ENCODE measurements around the gene C2orf81. TPM values are rescaled to one million over a fixed set of nuclear protein-coding genes. Genes with fewer than 3 reads are reported as not detected.
A peak's percentile ranks its signal among the peaks of the same experiment; 100 is the strongest.
"Not testable (repeated sequence)": the region's sequence is repeated elsewhere in the genome, so short reads cannot be mapped to it uniquely, and the experiment has no call there.

C2orf81 gene
- polyA plus RNA-seq, 6 donors from 2014 or later, result 3.7 to 8.8 (median 7.6) TPM

DNA sequence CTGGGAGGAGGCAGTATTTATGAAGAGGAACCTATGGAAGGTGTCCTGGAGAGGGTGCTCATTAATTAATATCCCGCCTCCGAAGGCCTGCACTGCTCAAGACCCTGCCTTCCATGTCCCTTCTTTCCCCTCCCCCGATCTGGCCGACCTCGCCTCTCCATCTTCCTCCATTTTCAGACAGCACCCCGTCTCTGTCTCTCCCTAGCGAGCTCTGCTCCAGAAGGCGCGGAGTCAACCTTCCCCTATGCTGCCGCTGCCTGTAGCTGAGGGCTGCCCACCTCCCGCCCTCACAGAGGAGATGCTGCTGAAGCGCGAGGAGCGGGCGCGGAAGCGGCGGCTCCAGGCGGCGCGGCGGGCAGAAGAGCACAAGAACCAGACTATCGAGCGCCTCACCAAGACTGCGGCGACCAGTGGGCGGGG, 35.7 kb upstream of the C2orf81 start:
- Mint-ChIP-seq H3K27ac (peak overlapping the region; percentile 98 to 100 (median 99)), H3K27me3 (no peaks in the 10 kb centered on the region), H3K4me3 (peak overlapping the region; percentile 94 to 100 (median 99)), H3K9me3 (peaks cover 0 to 1% (median 0%) of the 10 kb centered on the region in 7 donors), H3K4me1 (peaks cover 45 to 63% (median 59%) of the 10 kb centered on the region in 3 donors), H3K36me3 (no peaks in the 10 kb centered on the region)
- no peak for DNase-seq
- ATAC-seq (ENCODE audit: low read depth in 2 of 2), result no peak

DNA sequence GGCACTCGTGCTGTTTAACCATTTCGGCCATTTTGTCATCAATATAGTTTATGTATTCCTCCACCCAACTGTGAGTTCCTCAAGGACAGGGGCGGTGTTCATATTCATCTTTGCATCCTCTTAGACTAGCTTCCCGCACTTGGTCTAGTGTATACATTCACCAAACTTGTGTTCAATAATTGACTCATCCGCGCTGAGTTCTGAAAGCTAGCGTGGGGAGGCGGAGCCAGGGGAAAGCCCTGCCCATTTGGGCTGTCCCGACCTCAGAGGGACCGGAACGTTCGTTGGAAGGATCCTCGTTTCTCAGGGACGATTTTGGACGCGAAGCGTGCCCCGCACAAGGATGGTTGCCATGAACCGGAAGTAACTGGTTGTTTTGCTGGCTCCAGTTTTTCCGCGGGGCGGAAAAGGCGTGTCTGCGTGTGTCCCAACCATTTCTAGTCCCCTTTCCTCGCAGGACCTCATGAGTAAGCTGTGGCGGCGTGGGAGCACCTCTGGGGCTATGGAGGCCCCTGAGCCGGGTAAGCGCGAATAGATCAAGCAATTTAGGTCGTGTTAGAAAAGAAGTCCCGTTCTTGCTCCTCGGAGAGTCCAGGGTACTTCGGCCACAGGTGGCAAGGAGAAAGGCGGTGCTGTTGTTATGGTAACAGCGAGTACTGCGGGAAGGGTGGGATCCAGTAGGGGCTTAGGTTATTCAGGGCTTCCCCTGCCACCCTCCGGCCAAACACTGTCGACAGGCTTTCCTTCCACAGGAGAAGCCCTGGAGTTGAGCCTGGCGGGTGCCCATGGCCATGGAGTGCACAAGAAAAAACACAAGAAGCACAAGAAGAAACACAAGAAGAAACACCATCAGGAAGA, 33.5 kb upstream of the C2orf81 start, which contains the start of gene INO80B:
INO80B (plus strand) TSS at position 434 of the 858 bp plus-strand sequence; CDS start at position 464, 30 bp downstream.
- Mint-ChIP-seq H3K27ac (peak within 1 kb of the TSS; percentile 95 to 99 (median 99)), H3K36me3 (no peaks in the 10 kb centered on the region), H3K4me3 (peak within 1 kb of the TSS; percentile 94 to 100 (median 99)), H3K4me1 (peaks cover 43 to 52% (median 51%) of the 10 kb centered on the region in 3 donors), H3K27me3 (no peaks in the 10 kb centered on the region), H3K9me3 (peaks cover 0 to 1% (median 0%) of the 10 kb centered on the region in 7 donors)
- ATAC-seq (ENCODE audit: low read depth in 2 of 2) (peak; percentile 23 to 28), DNase-seq (peak; percentile 96)

DNA sequence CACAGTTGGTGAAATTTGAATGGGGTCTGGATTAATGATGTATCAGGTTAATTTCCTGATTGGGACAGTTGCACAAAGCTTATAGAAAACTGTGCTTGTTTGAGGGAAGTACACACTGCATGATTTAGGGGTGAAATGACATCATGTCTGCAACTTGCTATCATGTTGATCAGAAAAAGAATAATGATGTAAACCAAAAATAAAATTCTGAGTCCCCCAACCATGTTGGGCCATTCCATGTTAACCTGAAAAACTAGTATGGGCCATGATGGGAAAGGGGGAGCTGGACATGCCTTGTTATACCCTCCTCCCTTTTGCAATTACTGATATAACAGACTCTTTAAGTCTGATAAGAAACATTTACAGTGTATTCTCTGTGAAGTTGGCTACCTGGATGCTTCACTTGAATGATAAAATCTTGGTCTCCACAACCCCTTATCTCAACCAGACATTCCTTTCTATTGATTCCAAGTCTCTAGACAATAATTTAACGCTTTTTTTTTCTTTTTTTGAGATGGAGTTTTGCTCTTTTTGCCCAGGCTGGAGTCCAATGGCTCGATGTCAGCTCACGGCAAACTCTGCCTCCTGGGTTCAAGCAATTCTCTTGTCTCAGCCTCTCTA, 29.3 kb upstream of the C2orf81 start:
- no peaks in the 10 kb centered on the region for H3K9me3 Mint-ChIP-seq
- no peaks in the 10 kb centered on the region for H3K36me3 Mint-ChIP-seq
- H3K27ac Mint-ChIP-seq, result no peak overlapping the region
- no peak for ATAC-seq (ENCODE audit: low read depth in 2 of 2)
- H3K4me3 Mint-ChIP-seq, result peak overlapping the region in 1 of 8 donors; percentile 40
- H3K4me1 Mint-ChIP-seq, result peaks cover 14 to 18% (median 15%) of the 10 kb centered on the region in 3 donors
- H3K27me3 Mint-ChIP-seq, result peaks cover 5 to 19% (median 12%) of the 10 kb centered on the region in 3 donors
- no peak for DNase-seq

DNA sequence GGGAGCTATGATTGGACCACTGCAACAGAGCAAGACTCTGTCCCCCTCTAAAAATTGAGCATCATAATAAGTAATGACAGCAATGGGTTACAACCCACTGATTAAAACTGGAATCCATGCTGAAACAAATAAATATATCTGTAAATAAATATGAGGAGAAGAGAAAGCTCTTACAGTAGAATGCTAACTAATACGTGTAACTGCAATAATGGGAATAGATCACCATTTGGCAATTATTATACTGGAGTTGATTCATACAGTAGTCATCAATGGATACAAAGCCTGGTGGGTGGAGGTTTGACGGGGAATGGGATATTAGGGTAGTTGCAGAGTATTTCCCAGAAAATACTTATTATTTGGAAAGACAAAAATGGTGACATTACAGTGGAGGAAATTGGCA, 27.4 kb upstream of the C2orf81 start:
- no peak overlapping the region for H3K27ac Mint-ChIP-seq
- no peak for ATAC-seq (ENCODE audit: low read depth in 2 of 2)
- H3K4me3 Mint-ChIP-seq, result no peak overlapping the region
- H3K36me3 Mint-ChIP-seq, result no peaks in the 10 kb centered on the region
- peaks cover 16 to 28% (median 27%) of the 10 kb centered on the region in 3 donors for H3K27me3 Mint-ChIP-seq
- DNase-seq, result no peak
- H3K4me1 Mint-ChIP-seq, result peaks cover 0 to 3% (median 0%) of the 10 kb centered on the region in 3 donors
- no peaks in the 10 kb centered on the region for H3K9me3 Mint-ChIP-seq

DNA sequence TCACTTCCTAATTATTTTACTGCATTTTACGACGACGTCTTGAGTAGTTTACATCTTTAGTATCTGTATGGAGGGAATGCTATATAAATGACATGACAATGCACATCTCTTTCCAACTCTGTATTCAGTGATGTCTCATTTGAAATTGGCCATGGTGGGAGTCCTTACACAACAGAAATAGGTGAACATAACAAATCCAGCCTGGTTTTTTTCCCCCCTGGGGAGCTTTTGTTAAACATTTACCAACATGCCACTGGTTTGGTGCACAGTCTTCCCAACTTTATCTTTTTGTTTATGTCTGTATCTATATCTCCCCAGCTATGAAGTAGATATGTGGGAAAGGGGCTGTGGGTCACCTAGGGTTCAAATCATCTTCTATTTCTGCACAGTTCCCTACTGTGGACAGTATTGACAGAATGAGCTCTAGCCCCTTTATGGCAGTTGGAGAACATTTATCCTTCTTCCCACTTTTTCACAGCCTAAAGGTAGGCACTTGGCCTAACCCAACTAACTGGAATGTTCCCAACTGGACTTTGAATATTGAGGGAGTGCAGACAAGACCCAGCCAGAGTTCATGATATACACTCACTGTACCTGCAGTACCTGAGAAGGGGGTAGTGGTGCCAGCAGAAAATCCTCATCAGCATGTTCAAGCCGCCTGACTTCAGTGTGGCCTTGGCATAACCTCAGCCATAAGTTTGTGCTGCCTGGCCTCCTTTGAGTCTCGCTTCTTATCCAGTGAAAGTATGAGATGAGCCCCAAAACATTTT, 26.0 kb upstream of the C2orf81 start:
- H3K27ac Mint-ChIP-seq, result peak overlapping the region in 1 of 6 donors; percentile 38
- no peak for DNase-seq
- no peak overlapping the region for H3K4me3 Mint-ChIP-seq
- no peak for ATAC-seq (ENCODE audit: low read depth in 2 of 2)
- peaks cover 18 to 31% (median 30%) of the 10 kb centered on the region in 3 donors for H3K27me3 Mint-ChIP-seq
- H3K36me3 Mint-ChIP-seq, result no peaks in the 10 kb centered on the region
- H3K9me3 Mint-ChIP-seq, result no peaks in the 10 kb centered on the region
- peaks cover 0 to under 1% (median under 1%) of the 10 kb centered on the region in 3 donors for H3K4me1 Mint-ChIP-seq

DNA sequence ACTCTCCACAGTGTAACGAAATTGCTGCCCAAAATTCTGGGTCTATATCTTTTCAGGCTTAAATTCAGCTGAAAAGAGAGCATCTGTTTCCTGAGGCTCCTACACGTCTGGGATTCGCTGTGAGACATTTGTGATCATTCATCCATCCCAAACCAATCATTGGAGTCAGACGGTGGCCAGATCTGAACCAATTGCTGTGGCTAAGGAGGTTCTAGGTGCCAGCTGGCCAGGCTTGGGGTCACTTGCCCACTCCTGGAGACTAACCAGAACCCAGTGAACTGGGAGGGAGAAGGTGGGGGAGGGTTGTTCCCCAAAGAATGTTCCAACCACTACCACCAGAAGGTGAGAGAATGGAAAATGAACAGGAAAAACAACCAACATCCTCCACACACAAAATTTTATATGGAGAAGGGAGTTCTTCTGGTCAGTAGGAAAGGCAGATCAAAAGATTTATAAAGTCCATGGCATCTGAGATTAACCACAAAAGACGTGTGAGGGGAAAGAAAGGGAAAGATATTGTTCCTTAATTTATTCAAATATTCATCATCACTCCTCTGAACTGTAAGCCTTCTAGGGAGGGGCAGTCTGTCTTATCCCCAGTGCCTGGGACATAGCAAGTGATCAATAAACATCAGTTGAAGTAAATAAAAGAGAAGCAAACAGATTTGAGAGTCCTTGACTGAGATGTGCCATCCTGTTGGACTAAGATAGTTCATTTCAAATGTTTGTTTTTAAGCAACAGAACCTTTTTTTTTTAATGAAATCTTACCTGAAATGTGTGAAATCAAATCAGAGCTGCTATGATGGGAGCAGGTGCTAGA, 23.3 kb upstream of the C2orf81 start:
- Mint-ChIP-seq H3K4me1 (peaks cover 8 to 19% (median 14%) of the 10 kb centered on the region in 3 donors), H3K27ac (peak overlapping the region in 1 of 6 donors; percentile 64), H3K27me3 (peaks cover 23 to 48% (median 36%) of the 10 kb centered on the region in 3 donors), H3K9me3 (no peaks in the 10 kb centered on the region), H3K4me3 (peak overlapping the region in 1 of 8 donors; percentile 24), H3K36me3 (no peaks in the 10 kb centered on the region)
- DNase-seq, result no peak
- ATAC-seq (ENCODE audit: low read depth in 2 of 2), result no peak

DNA sequence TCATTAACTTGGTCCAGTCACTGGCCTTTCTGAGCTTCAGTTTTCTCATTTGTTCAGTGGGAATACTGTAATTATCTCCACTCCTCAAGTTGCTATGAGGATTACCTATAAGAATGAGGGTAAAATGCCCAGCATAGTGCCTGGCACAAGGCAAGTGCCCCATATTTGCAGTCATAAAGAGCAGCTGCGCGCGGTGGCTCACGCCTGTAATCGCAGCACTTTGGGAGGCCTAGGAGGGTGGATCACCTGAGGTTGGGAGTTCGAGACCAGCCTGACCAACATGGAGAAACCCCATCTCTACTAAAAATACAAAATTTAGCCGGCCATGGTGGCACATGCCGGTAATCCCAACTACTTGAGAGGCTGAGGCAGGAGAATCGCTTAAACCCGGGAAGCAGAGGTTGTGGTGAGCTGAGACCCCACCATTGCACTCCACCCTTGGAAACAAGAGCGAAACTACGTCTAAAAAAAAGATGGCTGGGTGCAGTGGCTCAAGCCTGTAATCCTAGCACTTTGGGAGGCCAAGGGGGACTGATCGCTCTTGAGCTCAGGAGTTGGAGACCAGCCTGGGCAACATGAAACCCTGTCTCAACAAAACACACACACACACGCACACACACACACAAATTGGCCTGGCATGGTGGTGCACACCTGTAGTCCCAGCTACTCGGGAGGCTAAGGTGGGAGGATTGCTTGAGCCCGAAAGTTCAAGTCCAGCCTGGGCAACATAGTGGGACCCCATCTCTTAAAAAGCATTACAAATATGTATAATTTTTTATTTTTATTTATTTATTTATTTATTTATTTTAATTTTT, 21.3 kb upstream of the C2orf81 start:
- H3K27ac Mint-ChIP-seq, result peak overlapping the region in 1 of 6 donors; percentile 69
- peaks cover 23 to 48% (median 27%) of the 10 kb centered on the region in 3 donors for H3K27me3 Mint-ChIP-seq
- DNase-seq; H3K9me3 Mint-ChIP-seq; H3K36me3 Mint-ChIP-seq; ATAC-seq (ENCODE audit: low read depth in 2 of 2): not testable (repeated sequence)
- H3K4me3 Mint-ChIP-seq, result peak overlapping the region; percentile 67 to 88 (median 82)
- peaks cover 17 to 33% (median 31%) of the 10 kb centered on the region in 3 donors for H3K4me1 Mint-ChIP-seq

DNA sequence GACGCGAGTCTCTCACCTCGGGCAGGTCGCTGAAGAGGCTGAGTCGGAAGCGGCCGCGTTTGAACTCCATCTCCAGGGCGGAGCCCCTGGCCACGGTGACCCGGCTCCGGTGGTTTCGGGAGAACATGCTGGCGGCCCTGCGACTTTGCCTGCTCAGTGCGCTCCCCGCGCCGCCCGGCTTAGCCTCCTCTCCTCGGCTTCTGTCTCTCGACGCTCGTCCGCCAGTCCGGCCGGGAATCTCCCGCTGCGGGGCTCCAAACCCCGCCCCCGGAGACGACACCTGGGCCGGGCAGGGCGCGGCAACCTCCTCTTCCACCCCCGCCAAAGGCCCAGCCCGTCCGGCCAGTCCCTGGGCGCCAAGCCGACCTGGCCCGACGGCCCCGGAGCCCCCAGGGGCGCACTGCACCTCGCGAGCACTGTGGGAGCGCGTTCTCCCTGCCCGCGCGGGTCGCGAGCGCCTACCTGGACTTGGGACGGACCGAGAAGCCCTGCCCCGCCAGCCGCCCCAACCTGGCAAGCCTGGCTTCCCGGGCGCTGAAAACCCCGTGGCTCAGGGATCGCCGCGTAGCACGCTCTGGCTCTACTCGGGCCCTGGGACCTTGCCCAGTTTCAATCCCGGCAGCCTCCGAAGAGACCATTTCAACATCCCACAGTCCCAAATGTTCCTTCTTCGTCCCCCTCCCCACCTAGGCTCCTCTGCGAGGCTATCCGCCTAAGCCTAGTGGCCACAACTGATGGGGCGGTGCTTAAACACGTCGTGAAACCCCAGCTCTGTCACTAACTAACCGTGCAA, 20.5 kb upstream of the C2orf81 start, which contains the start of gene RTKN:
RTKN (minus strand) TSS at position 248 of the 793 bp plus-strand sequence; CDS start at position 127, 121 bp downstream.
- DNase-seq (no peak), ATAC-seq (ENCODE audit: low read depth in 2 of 2) (peak; percentile 34 to 36)
- H3K4me1 Mint-ChIP-seq, result peaks cover 22 to 39% (median 39%) of the 10 kb centered on the region in 3 donors
- H3K36me3 Mint-ChIP-seq, result no peaks in the 10 kb centered on the region
- no peaks in the 10 kb centered on the region for H3K9me3 Mint-ChIP-seq
- peaks cover 18 to 41% (median 19%) of the 10 kb centered on the region in 3 donors for H3K27me3 Mint-ChIP-seq
- peak within 1 kb of the TSS; percentile 78 to 88 (median 82) for H3K4me3 Mint-ChIP-seq
- H3K27ac Mint-ChIP-seq, result peak within 1 kb of the TSS in 3 of 6 donors; percentile 34 to 69 (median 61)

DNA sequence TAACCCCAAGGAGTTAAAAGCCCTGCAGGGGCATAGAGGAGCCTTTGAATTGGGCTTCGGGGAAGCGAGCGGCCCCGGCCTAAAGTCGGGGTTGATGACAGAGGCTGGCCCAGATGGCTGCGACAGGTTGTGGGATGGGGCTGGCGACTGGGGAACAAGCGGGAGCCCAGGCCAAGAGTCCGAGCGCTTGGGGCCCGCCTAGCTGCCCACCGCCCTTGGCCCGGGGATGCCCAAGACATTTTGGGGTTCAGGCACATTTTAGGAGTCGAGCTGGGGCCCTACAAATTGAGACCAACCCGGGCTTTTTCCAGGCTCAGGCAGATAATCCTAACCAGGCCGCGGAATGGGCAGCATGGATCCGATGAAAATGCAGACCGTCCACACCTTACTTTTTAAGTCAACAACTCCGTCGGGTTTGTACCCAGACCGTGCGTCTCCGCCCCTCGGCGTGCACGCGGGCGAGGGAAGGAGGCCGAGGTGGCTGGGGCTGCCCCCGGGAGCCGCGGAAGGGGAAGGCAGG, 19.8 kb upstream of the C2orf81 start:
- Mint-ChIP-seq H3K9me3 (no peaks in the 10 kb centered on the region), H3K27ac (peak overlapping the region in 2 of 6 donors; percentile 34 to 61)

DNA sequence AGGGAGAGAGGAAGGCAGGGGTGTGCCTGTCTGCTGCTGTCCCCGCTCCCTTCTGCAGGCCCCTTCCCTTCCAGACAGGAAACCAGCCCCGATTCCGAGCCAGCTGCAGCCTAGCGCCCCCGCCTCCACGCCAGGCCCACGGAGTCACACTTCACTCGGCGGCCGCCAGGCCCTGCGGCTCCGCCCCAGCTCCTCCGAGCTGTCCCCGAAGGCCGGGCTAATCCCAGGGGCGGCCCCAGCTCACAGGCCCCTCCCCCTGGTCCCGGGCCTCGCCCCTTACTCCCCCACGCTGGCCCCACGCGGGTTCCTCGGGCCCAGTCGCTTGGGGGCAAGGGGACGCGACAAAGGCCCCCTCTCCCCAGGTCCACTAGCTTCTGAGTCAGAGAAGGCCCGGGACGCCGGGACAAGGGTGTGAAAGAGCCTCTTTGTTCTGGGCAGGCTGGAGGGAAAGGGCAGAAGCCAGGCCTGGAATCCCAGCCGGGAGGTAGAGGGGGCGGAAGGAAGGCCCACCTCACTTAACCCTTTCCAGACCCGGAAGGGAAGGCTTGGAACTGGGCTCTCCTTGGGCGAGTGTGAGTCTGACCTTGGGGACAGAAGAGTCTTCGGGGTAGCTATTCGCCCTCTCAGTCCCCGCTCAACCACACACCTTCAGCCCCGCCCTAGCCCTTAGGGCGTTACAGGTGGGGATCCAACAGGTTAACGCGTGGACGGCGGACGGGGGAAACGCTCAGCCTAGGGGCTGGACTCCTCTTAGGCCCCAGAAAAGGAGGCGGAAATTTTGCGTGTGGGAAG, 19.2 kb upstream of the C2orf81 start:
- Mint-ChIP-seq H3K4me1 (peaks cover 24 to 43% (median 40%) of the 10 kb centered on the region in 3 donors), H3K36me3 (no peaks in the 10 kb centered on the region), H3K4me3 (peak overlapping the region; percentile 52 to 88 (median 82)), H3K27ac (peak overlapping the region in 2 of 6 donors; percentile 61 to 85), H3K9me3 (no peaks in the 10 kb centered on the region), H3K27me3 (peaks cover 16 to 36% (median 18%) of the 10 kb centered on the region in 3 donors)
- peak; percentile 62 for DNase-seq
- ATAC-seq (ENCODE audit: low read depth in 2 of 2), result peak; percentile 89

More for the DNA sequence above, 19.8 kb upstream of the C2orf81 start:
- DNase-seq (no peak), ATAC-seq (ENCODE audit: low read depth in 2 of 2) (peak in 1 of 2 donors; percentile 43)
- Mint-ChIP-seq H3K27me3 (peaks cover 18 to 36% (median 18%) of the 10 kb centered on the region in 3 donors), H3K36me3 (no peaks in the 10 kb centered on the region), H3K4me3 (peak overlapping the region; percentile 52 to 88 (median 80)), H3K4me1 (peaks cover 24 to 43% (median 40%) of the 10 kb centered on the region in 3 donors)

Data from naive B cell (primary cell).